DOHH2 (cell line): Measurements from ENCODE around the gene RASAL3.

Source experiments
- CTCF ChIP-seq: fragments of 200-600 bp; sonication (generic); IDR thresholded peaks from one replicate; pipeline ENCODE4 v1.5.1; 2014; ENCODE audit warnings: antibody characterized with exemption, mild to moderate bottlenecking, low read depth, low read length; ENCODE audit not compliant: poor library complexity, severe bottlenecking
- EZH2phosphoT487 ChIP-seq: fragments of 200-600 bp; sonication (generic); IDR thresholded peaks from 2 replicates; pipeline ENCODE4 v1.6.1; 2017; ENCODE audit warnings: borderline replicate concordance, mild to moderate bottlenecking, antibody characterized with exemption, low read length, moderate library complexity, mixed read lengths

GRCh38 chr19:15433519-15434069 is 30.8 kb downstream of the RASAL3 start:
- TF ChIP-seq CTCF (no peak), EZH2phosphoT487 (no peak)
